ENCODE results near the gene TREML2.
"Not testable (repeated sequence)": the region's sequence is repeated elsewhere in the genome, so short reads cannot be mapped to it uniquely, and the experiment has no call there.

TREML2 gene

DNA sequence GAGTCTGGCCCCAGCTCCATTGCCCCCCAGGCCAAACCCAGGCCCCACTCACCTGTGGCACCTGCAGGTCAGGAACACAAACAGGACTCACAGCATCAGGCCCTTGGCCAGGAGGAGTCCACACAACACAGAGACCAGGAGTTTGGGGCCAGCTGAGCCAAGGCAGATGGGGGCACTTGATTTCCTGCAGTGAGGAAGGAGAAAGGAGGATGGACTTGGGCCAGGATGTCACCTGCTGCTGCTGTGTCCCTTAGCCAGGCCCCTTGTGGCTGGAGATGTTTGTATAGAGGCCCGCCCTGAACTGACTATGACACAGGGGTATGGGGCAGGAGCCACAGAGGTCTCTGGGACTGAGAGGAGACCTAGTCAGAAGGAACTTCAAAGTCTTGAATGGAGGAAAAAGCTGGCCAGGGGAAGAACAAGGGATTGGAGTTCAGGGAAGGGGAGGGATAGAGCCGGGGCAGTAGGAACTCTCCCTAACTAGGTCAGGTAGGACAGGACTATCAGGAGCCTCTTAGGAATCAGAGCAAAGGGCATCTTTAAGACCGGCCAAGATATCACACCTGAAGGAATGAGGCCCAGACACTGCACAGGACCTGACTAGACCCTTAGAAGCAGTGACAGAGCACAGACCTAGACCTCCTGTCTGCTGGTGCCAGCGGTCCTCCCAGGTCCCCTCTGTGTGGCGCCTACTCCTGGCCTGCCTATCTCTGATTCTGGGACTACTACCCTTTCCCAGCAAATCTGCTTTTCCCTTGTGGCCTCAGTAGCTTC is 8.8 kb upstream of the TREML2 start:
- DNase-seq (ENCODE audit: insufficient read length, low spot score) = no peak
- no peak for FAIRE-seq

DNA sequence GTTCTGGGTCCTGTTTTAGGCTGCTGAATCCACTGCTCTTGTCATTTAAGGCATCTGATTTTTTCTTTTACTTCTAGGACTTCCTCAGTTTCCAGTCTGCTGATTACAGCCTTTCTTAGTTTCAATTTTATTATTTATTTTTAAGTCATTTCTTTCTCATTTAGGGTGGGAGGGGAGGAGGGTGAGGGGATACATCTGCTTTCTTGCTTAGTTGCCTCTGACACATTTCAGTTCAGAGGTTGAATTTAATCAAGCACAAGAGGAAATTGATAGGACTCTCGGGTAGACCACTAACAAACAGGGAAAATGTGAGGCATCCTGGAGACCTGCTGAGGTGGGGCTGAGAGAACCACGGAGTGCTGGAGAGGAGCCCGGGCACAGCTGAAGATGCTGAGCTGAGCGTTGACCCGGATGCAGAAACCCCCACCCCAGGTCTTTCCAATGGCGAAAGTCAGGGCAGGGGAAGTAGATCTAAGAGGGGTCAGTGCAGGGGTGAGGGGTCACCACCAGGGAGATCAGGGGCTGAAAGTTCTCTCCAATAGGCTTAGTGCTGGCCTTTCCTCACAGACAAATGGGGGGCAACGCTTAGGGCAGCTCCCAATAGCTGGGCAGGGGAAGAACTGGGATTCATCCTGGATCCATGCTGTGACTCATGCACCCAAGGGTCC is 7.6 kb upstream of the TREML2 start:
- DNase-seq (ENCODE audit: insufficient read length, low spot score) = no peak
- no peak for FAIRE-seq

DNA sequence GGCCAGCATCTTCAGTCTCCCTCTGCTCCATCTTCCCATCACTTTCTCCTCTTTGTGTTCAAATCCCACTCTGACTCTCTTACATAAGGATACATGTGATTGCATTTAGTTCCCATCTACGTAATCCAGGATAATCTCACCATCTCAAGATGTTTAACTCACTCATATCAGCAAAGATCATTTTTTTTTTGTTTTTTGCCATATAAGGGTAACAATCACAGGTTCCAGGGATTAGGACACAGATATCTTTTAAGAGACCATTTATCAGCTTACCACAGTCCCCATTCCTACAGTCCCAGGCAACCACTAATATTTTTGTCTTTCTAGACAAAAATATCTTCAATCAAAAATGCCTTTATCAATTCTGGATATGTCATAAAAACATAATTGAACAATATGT is 3.2 kb upstream of the TREML2 start:
- FAIRE-seq (no peak), DNase-seq (ENCODE audit: insufficient read length, low spot score) (no peak)

DNA sequence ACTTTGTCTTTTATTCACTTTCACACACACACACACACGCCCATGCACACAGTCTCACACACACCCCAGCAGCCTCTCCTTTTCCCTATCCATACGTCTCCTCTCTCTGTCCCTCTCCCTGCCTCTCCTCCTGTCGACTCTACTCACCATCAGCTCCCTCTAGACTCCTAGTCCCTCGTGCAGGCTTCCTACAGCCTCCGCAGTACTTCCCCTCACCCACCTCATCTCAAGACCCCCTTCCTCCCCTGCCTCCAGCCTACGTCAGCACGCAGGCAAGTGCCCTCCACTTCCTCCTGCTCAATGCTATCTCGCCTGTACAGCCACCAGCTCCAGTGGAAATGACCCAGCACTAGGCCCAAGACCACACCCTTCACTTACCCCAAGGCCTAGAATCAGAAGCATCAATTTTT is 820 bp upstream of the TREML2 start:
- no peak for DNase-seq (ENCODE audit: insufficient read length, low spot score)
- no peak for FAIRE-seq

DNA sequence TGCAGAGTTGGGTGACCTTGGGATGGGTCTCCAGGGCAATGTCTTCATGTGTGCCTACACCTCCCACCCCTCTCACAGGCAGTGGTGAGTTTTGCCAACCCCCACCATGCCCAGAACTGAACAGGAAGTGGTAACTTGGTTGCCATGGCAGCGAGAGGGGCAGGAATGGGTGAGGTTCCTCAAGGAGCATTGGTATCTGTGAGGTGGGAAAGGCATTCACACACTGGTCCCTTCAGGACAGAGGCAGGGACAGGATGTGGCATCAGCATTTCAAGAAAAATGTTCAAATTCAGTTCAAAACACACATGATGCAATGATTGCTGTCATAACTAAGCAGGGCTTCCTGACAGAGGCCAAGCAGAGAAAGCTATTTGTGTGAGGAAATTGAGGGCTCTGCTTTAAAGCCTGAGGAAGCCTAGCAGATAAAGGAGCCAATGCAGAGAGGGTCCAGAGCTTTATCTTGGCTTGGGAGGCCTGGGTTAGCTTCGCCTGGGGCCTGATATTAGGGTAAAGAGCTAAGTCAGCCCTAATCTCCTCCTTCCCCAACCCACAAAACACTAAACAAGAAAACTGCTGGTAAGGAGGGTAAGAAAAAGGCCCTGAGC is 551 bp downstream of the TREML2 start:
- no peak for FAIRE-seq
- DNase-seq (ENCODE audit: insufficient read length, low spot score) = no peak

DNA sequence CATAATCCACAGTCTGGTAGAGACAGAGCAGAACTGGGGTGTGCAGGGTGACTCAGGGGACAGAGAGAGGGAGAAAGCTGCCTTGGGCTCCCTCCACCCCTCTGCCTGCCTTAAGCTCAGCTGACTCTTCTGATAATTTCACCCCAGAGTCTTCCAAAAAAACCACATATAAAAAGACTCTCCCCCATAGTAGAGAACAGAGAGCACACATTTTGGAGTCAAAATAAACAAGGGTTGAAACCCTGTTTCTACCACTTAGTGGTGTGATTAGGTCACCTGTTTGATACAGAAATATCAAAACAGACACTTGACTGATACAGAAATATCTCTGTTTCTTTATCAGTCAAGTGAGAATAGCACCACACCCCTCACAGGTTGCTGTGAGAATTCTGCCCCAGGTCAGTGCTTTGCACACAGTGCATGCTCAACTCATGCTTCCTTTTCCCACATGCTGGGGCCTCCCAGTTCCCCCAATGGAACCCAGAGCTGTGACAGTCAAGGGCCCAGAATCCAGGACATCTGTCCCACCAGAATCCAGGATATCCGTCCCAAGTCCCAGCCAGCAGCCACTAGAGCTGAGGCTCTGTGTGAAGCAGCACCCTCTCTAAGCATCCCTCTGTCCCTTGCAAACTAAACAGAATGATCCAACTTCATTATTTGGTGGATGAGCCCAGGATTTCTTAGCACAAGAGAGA is 1.2 kb downstream of the TREML2 start:
- FAIRE-seq (no peak), DNase-seq (ENCODE audit: insufficient read length, low spot score) (no peak)

DNA sequence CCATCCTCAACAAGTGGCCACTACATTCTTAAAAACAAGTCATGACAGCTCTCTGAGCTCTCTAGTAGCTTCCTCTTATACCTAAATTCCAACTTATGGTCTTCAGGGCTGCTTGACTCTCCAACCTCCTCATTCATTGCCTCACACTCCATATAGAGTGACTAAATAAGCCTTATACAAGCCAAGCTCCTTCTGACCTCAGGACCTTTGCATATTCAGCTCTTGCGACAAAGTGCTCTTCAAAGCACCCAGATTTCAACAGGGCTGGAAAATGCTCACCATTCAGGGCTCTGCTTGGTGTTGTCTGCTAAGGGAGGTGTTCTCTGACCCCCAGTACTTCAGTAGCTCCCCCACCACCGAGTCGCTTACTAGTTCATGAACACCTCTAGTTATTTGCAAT is 3.7 kb downstream of the TREML2 start:
- DNase-seq (ENCODE audit: insufficient read length, low spot score) (no peak), FAIRE-seq (no peak)

DNA sequence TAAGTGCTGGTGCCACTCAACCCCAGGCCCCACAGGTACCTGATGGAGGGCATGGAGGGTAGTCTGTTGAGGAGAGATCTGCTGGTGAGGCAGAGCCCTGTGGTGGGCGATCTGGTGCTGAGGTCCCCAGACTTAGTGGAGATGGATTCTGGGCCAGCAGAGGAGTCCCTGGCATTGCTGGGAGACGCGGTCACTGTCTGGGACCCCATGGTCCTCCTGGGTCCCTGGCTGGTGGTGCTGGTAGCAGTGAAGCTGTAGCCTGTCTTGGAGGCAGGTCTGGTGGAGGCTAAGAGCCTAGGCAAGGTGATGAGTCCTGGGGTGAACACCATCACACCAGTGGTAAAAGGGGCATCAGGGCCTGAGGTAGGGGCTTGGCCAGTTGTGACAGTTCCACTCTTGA is 6.6 kb downstream of the TREML2 start:
- FAIRE-seq (no peak), DNase-seq (ENCODE audit: insufficient read length, low spot score) (no peak)

DNA sequence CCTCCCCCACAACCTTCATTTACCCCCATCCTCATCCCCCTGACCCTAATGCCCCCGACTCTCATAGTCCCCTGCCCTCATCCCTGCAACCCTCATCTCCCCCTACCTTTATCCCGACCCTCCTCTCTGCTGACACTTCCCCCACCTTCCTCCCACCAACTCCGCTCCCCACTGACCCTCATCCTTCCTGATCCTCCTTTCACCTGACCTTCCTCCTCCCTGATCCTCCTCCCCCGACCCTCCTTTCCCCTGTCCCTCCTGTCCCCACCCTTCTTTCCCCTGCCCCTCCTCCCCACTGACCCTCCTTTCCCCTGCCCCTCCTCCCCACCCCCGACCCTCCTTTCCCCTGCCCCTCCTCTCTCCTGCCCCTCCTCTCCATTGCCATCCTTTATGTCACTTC is 7.1 kb downstream of the TREML2 start:
- FAIRE-seq (no peak), DNase-seq (ENCODE audit: insufficient read length, low spot score) (no peak)

DNA sequence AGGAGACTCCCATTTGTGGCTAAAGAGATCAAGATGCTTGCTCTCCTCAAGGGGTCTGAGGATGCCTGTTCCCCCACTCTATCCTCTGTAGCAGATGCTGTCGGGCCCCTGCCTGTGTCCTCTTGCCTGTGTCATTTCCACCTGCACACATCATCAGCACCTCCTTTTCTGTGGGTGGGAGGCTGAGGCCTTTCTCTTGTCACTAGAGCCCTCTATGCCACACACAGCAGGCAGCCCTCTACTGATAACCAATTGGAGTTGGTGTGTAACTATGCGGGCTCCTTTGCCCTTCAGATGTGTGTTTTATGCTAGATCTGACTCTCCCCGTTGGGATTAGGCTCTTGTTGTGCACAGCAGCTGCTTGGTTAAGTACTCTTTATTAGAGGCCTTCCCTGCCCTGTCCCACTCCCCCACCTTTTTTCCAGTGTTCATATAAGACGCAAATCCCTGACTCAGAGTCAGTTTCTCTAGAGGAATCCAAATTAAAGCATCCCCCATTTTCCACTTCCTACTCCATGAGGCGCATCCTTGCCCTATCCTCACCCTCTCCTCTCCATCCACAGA is 7.7 kb downstream of the TREML2 start:
- no peak for FAIRE-seq

DNA sequence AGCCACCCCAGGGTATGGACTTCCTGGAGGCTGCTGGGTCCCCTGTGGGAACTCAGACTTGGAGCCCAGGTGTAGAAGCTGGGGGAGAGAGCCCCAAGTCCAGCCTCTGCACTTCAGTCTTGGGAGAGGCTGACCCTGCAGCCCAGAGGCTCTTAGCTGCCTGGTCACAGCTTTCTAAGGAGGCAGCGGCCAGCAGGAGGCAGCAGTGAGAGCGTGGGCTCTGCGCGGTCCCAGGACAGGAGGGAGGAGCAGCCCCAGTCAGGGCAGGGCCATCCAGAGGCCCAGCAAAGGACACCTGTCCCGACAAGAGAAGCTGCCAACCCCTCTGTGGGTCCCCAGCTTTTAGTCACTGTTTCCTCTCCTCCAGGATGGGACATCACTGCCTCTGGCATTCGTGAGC is 9.4 kb downstream of the TREML2 start:
- DNase-seq (ENCODE audit: insufficient read length, low spot score) (peak; percentile 33), FAIRE-seq (no peak)

More for the DNA sequence above, 7.7 kb downstream of the TREML2 start:
- DNase-seq (ENCODE audit: insufficient read length, low spot score) = no peak

DNA sequence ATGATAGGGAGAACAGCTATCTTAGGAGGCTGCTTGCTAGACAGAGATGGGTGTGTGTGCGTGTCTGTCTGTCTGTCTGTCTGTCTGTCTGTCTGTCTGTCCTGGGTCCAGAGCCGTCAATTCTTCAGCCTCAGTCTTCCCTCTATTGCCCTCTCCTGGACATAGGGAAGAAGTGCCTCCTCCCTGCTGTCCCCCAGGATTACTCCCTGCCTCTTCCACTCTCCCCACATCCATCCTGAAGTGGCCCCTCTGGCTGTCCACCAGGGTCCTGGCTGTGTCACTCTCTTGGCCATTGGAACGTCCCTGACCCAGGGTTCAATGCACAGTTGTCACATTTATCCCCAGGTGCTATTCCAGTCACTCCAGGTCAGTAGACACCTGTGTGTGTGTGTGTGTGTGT is 10.2 kb downstream of the TREML2 start:
- FAIRE-seq = no peak
- no peak for DNase-seq (ENCODE audit: insufficient read length, low spot score)

DNA sequence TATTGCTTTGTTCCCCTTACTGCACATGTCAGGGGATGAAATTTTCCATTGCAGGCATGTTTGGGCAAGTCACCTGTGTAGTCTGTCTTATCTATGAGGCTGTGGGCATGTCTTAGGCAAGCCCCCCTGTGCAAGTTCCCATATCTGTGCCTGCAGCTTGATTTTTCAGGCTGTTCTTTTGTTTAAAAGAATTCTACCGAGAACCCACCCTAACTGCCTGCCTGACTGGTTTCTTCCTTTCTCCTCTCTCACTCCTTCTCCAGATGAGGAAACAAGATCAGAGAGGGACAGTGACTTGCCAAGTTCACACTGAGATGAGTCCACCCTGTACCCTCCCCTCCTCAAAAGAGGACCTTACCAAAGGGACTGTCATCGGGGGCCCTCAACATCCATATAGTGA is 11.0 kb downstream of the TREML2 start:
- FAIRE-seq (no peak), DNase-seq (ENCODE audit: insufficient read length, low spot score) (no peak)

DNA sequence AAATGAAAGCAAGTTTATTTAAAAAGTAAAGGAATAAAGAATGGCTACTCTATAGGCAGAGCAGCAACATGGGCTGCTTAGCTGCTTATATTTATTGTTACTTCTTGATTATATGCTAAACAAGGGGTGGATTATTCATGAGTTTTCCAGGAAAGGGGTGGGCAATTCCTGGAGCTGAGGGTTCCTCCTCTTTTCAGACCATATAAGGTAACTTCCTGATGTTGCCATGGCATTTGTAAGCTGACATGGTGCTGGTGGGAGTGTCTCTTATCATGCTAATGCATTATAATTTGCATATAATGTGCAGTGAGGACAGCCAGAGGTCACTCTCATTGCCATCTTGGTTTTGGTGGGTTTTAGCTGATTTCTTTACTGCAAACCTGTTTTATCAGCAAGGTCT is 11.9 kb downstream of the TREML2 start:
- not testable (repeated sequence) for FAIRE-seq; DNase-seq (ENCODE audit: insufficient read length, low spot score)

DNA sequence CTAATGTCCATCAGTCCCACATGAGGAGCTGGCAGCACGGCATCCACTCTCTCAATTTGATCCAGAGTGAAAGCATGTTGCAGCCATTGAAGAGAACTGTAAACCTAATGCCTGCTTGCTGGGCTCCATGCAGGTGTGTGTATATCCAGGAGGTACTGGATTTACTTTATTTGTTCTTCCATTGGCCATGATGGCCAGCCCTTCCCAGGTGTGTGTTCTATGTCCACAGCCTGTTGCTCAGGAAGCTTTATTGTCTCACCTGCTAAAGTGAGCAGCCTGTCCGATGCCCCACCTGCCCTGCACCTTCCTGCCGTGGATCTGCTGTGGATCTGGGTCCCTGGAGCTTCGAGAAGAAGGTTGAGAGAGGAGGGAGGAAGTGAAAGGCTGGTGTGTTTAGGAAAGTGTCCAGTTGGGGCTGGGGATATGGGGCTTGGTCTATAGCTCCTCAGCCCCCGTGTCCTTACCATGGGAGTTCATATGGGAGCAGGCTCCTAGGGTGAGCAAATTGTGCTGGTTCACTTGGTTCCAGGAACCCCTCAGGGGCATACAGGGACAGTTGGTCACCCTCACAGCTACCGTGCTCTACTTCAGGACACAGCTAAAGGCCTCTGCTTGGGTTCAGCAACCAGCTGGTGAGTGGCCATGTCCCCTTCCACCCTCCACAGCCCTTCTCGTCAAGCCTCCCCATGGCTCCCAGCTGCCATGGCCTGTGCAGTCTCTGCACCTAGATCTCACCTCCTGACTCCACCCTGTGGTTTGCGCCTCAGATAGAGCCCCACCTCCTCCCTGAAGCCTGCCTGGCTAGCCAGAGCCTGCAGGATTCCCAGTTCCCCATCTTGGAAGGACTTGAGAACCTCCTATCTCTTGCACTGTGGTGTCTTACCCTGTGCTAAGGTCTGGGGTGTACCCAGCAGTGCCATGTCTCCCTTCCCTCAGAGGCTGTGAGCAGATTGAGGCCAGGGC is 12.7 kb downstream of the TREML2 start:
- DNase-seq (ENCODE audit: insufficient read length, low spot score) (no peak), FAIRE-seq (no peak)

DNA sequence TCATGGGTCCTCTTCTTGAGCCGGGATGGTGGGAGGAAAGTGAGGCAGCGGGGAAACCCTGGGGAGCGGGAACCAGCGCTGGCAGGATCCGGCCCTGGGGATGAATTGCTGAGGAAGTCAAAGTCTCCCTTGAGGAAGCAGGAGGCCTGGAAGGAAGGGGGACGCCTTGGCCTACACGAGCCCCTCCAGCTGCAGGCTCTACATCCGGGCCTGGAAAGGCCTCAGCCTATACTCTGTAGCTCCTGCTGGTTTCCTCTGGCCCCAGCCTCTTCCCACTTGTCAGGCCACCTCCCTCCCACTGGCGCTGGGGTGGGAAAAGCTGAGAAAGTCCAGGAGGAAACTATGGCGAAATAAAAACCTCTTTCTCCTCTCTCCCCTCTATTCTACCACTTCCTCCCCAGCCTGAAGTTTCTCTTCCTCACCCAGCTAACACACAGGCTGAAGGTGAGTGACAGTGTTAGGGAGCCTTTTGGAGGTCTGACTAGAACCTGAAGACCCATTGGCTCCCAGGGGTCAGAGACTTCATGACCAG is 14.9 kb downstream of the TREML2 start:
- DNase-seq (ENCODE audit: insufficient read length, low spot score) (no peak), FAIRE-seq (no peak)

DNA sequence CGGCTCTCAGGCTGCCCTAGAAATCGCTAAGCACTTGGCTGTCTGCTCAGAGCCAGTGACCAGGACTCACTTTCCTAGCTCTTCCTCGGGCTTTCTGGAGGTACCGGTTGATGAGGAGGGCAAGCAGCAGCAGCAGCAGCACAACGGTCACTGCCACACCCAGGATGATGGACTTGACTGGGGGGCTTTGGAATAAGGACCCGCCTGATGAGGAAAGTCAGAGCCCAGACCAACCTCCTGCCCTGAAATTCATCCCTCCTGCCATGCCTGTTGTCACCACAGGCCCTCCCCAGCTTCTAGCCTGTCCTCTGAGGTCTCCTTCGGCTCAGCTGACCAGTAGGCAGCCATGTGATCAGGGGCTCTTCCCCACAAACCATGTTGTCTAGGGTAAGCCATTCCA is 16.2 kb downstream of the TREML2 start:
- FAIRE-seq = no peak

DNA sequence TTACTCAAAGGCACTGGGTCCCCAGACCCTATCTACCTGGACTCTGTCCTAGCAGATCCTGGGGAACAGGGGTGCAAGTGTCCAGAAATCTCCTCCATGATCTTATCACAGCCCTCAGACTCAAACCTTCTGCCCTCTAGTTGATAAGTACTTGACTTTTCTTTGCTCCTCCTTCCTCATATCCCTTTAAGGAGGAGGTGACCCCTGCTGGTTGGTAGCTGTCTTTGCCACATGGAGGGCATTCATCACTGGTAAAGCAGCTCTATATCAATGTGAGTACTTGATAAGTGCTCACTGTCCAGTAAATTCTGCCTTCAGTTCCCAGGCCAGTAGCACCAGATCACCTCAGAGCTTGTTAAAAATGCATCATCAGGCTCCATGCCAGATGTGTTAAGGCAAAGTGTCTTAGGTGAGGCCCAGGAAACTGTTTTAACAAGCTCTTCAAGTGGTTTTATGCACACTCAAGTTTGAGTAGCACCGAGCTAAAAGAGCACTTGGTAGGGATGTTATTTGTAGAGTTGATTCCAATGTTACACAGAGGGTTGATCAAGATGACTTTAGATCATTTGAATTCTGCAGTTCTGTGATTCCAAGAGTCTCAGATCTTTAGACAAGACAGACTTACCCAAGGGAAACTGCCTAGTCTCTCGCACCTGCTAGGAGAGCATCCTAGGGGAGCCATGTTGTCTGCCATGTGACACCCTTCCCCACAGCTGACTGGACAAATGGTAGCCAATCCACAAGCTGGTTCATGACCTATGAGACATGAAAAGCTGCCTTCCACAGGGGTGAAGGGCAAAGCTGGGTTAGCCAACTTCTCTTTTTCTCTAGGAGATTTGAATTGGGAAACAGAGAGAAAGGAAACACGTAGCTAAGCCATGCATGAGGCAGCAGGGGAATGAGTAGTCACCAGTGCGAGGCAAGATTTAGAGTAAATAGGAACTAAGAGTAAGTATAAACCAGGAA is 18.6 kb downstream of the TREML2 start:
- DNase-seq (ENCODE audit: insufficient read length, low spot score) = peak; percentile 69
- FAIRE-seq = peak; percentile 95

More for the DNA sequence above, 16.2 kb downstream of the TREML2 start:
- no peak for DNase-seq (ENCODE audit: insufficient read length, low spot score)

DNA sequence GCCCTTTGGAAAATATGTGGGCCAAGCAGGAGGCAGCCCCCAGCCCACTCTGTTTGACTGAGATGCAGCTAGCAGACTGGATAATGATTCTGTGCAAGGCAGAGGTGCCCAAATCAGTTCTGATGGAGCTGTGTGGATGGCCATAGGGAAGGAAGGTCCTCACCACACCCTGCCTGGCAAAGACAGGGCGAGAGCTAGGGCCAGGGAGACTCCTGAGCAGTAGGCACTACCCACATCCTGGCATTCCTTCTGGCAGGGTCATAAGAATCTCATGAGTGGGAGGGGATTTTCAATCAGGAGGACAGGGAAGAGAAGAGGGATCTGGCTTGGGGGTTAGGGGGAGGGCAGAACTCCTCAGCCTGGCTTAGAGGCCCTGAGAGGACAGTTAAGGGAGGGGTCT is 19.4 kb downstream of the TREML2 start:
- FAIRE-seq (peak; percentile 13), DNase-seq (ENCODE audit: insufficient read length, low spot score) (no peak)
